Gastrocnemius medialis (tissue), 4 donors: ENCODE measurements around the gene SURF2. TPM values are rescaled to one million over a fixed set of nuclear protein-coding genes. Genes with fewer than 3 reads are reported as not detected.
"Not testable (repeated sequence)": the region's sequence is repeated elsewhere in the genome, so short reads cannot be mapped to it uniquely, and the experiment has no call there.

Source experiments
- ATAC-seq, 2 donors: fragments of 150-250 bp; one replicate each; pipeline ENCODE4 v1.9.1; 2016
- DNase-seq, 2 donors: peaks; one replicate each; pipeline ENCODE4 v3.0.0-alpha.2; 2019
- H3K27ac ChIP-seq, 4 donors: fragments of 200-600 bp; sonication (generic); 1 replicate in 1 of 4; 2 replicates in 3 of 4; pipeline ENCODE4 v1.5.1; 2016 to 2018; ENCODE audit warnings: mild to moderate bottlenecking in 2 of 4, moderate library complexity in 1 of 4
- H3K27me3 ChIP-seq, 3 donors: fragments of 200-600 bp; sonication (generic) in 2 of 3; 1 replicate in 1 of 3; 2 replicates in 2 of 3; pipeline versions ENCODE4 v1.5.1 to v1.6.0; 2016 to 2019; ENCODE audit warnings: mild to moderate bottlenecking in 1 of 3, moderate library complexity in 1 of 3
- H3K36me3 ChIP-seq, 2 donors: fragments of 200-600 bp; sonication (generic) in 1 of 2; one replicate each; pipeline ENCODE4 v1.5.1; 2017 to 2018
- H3K4me1 ChIP-seq, 2 donors: fragments of 200-600 bp; sonication (generic) in 1 of 2; one replicate each; pipeline ENCODE4 v1.5.1; 2016 to 2017; ENCODE audit warnings: mild to moderate bottlenecking in 2 of 2
- H3K4me3 ChIP-seq, 4 donors: fragments of 200-600 bp; sonication (generic) in 3 of 4; 1 replicate in 1 of 4; 2 replicates in 3 of 4; pipeline ENCODE4 v1.5.1; 2016 to 2019; ENCODE audit warnings: mild to moderate bottlenecking in 2 of 4
- H3K9me3 ChIP-seq, 3 donors: fragments of 200-600 bp; sonication (generic) in 2 of 3; 1 replicate in 1 of 3; 2 replicates in 2 of 3; pipeline ENCODE4 v1.5.1; 2016 to 2019
- POLR2A ChIP-seq, 2 donors: fragments of 450-650 bp; IDR thresholded peaks; one replicate each; pipeline ENCODE4 v1.6.1; 2017; ENCODE audit warnings: antibody characterized with exemption in 2 of 2, mild to moderate bottlenecking in 2 of 2, moderate library complexity in 2 of 2
- in situ Hi-C, 4 donors: fragments of 200-750 bp; cut with MboI; loops; one replicate each; pipeline versions ENCODE4 v1.15.0 to v1.8.0; 2017; ENCODE audit warnings: low sequenced_read_pairs in 4 of 4
- intact Hi-C: fragments of 100-400 bp; cut with DNase I; formaldehyde crosslinking; loops from one replicate; pipeline ENCODE4 v1.15.1; 2023; ENCODE audit warnings: low total_unique reads
- total RNA-seq, 4 donors: library from RNA; depleted of rRNA; stranded (reverse); fragments of >200 nt; gene quantifications; one replicate each; pipeline versions ENCODE4 v1.1.0 to v1.2.3, GENCODE V29; 2016
- TF ChIP-seq, protein P1 (sequence below), 5 experiments: fragments of 450-650 bp in 3 of 5; fragments of 200-600 bp in 2 of 5; sonication (generic) in 2 of 5; IDR thresholded peaks in 4 of 5; conservative IDR thresholded peaks in 1 of 5; 1 replicate in 4 of 5; 2 replicates in 1 of 5; pipeline ENCODE4 v1.5.1; 2016 to 2019; ENCODE audit warnings: antibody characterized with exemption in 5 of 5, mild to moderate bottlenecking in 3 of 5, moderate library complexity in 3 of 5

Gene SURF2
- total RNA-seq, 4 donors from 2014 or later, result 14.3 to 26.4 (median 24.8) TPM

- Histone ChIP-seq H3K9me3 (no peaks in the 10 kb centered on the region), H3K27me3 (no peaks in the 10 kb centered on the region), H3K4me1 (peaks cover 22 to 25% of the 10 kb centered on the region in 2 donors), H3K4me3 (no peak overlapping the region), H3K27ac (no peak overlapping the region), H3K36me3 (peaks cover 0 to 48% of the 10 kb centered on the region in 2 donors)
- DNase-seq, result peak in 1 of 2 donors; percentile 8
- TF ChIP-seq, protein P1, sequence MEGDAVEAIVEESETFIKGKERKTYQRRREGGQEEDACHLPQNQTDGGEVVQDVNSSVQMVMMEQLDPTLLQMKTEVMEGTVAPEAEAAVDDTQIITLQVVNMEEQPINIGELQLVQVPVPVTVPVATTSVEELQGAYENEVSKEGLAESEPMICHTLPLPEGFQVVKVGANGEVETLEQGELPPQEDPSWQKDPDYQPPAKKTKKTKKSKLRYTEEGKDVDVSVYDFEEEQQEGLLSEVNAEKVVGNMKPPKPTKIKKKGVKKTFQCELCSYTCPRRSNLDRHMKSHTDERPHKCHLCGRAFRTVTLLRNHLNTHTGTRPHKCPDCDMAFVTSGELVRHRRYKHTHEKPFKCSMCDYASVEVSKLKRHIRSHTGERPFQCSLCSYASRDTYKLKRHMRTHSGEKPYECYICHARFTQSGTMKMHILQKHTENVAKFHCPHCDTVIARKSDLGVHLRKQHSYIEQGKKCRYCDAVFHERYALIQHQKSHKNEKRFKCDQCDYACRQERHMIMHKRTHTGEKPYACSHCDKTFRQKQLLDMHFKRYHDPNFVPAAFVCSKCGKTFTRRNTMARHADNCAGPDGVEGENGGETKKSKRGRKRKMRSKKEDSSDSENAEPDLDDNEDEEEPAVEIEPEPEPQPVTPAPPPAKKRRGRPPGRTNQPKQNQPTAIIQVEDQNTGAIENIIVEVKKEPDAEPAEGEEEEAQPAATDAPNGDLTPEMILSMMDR (IDR thresholded peaks at IDR 0.05 in 4 of 5, conservative IDR thresholded peaks at IDR 0.05 in 1 of 5), result no peak
- TF ChIP-seq POLR2A (IDR thresholded peaks at IDR 0.05), result no peak
- in situ Hi-C loops (no loop called here), intact Hi-C loops (no loop called here)
- no peak for ATAC-seq
Observed at GRCh38 chr9:133334161-133334560, 22.2 kb upstream of the SURF2 start.

GRCh38 chr9:133334888-133335287, 21.5 kb upstream of the SURF2 start:
- ATAC-seq, H3K27me3 ChIP-seq, H3K9me3 ChIP-seq, in situ Hi-C loops, intact Hi-C loops: not testable (repeated sequence)
- Histone ChIP-seq H3K4me3 (peak overlapping the region; percentile 75 to 96 (median 90)), H3K27ac (peak overlapping the region in 1 of 4 donors; percentile 80), H3K4me1 (peaks cover 22 to 30% of the 10 kb centered on the region in 2 donors), H3K36me3 (peaks cover 0 to 51% of the 10 kb centered on the region in 2 donors)
- DNase-seq, result peak in 1 of 2 donors; percentile 3

- Histone ChIP-seq H3K27me3 (no peaks in the 10 kb centered on the region), H3K4me3 (peak within 1 kb of the TSS; percentile 75 to 96 (median 90)), H3K27ac (peak within 1 kb of the TSS; percentile 80 to 90 (median 87)), H3K9me3 (no peaks in the 10 kb centered on the region), H3K4me1 (peaks cover 22 to 30% of the 10 kb centered on the region in 2 donors), H3K36me3 (peaks cover 0 to 53% of the 10 kb centered on the region in 2 donors)
- intact Hi-C loops, result loop anchor here (1.0 kb wide), 3 partner anchors 12 to 82 kb away; partner anchors contain the start of genes MED22, REXO4, RPL7A and STKLD1
- in situ Hi-C loops, result no loop called here
- ATAC-seq (peak; percentile 92 to 95), DNase-seq (peak; percentile 85 to 88)
- TF ChIP-seq, protein P1 (IDR thresholded peaks at IDR 0.05 in 4 of 5, conservative IDR thresholded peaks at IDR 0.05 in 1 of 5), result peak in 1 of 5 experiments; percentile 13
- TF ChIP-seq POLR2A (IDR thresholded peaks at IDR 0.05), result peak; percentile 65 to 70
Observed at GRCh38 chr9:133335924-133336811, 20.2 kb upstream of the SURF2 start, which contains the start of gene SURF6. Gene SURF6, minus strand, starts transcription at chr9:133336188. Its CDS starts 56 bp downstream, at chr9:133336132.

GRCh38 chr9:133339641-133340040, 16.7 kb upstream of the SURF2 start:
- no peaks in the 10 kb centered on the region for H3K27me3 ChIP-seq
- intact Hi-C loops (loop anchor here (10.0 kb wide), 1 partner anchor 145 kb away; no protein-coding TSS in a partner anchor), in situ Hi-C loops (no loop called here)
- H3K27ac ChIP-seq, result peak overlapping the region in 2 of 4 donors; percentile 5 to 48
- TF ChIP-seq POLR2A (IDR thresholded peaks at IDR 0.05), result no peak
- TF ChIP-seq, protein P1 (IDR thresholded peaks at IDR 0.05 in 4 of 5, conservative IDR thresholded peaks at IDR 0.05 in 1 of 5), result no peak
- peaks cover 0 to 51% of the 10 kb centered on the region in 2 donors for H3K36me3 ChIP-seq
- ATAC-seq, result no peak
- DNase-seq, result no peak
- H3K4me3 ChIP-seq, result no peak overlapping the region
- H3K9me3 ChIP-seq, result no peaks in the 10 kb centered on the region
- peaks cover 17 to 24% of the 10 kb centered on the region in 2 donors for H3K4me1 ChIP-seq

DNA sequence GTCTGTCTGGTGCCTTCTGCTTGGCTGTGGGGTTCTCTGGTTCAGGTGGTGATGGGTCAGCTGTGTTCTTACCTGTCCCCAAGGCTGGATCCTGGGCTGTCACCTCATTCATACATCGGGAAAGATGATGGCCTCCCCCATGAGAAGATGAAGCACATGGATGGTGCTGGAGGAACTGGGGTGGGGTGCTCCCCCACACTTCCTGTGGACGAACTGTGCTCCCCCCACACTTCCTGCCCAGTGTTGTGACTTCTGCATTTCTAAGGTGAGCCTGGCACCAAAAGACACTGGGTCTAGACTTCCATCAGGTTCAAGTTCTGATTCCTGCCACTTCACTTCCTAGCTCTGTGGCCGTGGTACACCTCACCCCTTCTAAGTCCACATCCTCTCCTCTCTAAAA, 16.1 kb upstream of the SURF2 start:
- DNase-seq (no peak), ATAC-seq (no peak)
- Histone ChIP-seq H3K4me3 (no peak overlapping the region), H3K36me3 (peaks cover 0 to 55% of the 10 kb centered on the region in 2 donors), H3K27ac (no peak overlapping the region), H3K4me1 (peaks cover 11 to 18% of the 10 kb centered on the region in 2 donors), H3K9me3 (no peaks in the 10 kb centered on the region), H3K27me3 (no peaks in the 10 kb centered on the region)
- no peak for TF ChIP-seq POLR2A (IDR thresholded peaks at IDR 0.05)
- TF ChIP-seq, protein P1 (IDR thresholded peaks at IDR 0.05 in 4 of 5, conservative IDR thresholded peaks at IDR 0.05 in 1 of 5), result no peak
- intact Hi-C loops, result loop anchor here (10.0 kb wide), 1 partner anchor 145 kb away; no protein-coding TSS in a partner anchor
- in situ Hi-C loops, result no loop called here
